Measurements from ENCODE around the gene ERCC4.
"Not testable (repeated sequence)": the region's sequence is repeated elsewhere in the genome, so short reads cannot be mapped to it uniquely, and the experiment has no call there.

The ERCC4 gene

DNA sequence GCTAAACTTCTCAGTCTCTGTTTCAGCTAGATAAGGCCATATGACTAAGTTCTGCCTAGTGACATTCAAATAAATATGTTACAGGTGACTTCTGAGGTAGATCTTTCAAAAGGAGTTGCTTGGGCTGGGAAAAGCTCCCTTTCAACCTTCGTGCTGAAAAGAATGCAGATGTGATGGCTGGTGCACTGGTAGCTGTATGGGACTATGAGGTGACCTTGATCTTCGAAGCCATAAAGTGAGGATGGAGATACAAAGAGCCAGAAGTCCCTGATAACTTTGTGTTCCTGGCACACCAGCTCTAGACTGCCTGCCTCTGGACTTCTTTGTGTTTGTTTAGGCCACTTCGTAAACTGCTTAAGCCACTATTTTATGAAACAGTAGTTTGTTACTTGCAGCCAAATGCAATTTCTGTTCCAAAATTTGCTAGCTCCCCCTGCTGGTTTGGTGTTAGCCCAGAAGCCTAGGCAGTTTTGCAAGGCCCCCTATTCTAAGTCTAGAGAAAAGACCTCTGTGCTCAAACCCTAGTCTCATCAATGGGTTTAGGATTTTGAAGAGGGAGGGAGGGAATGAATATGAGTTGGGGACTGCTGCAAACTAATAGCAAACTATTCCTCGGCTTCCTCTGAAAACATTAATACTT, 23.3 kb upstream of the ERCC4 start:
- no peak overlapping the region for H3K4me3 ChIP-seq (ENCODE audit: low read length)
- H3K9ac ChIP-seq (ENCODE audit: low read depth, low read length) = no peak overlapping the region
- no peaks in the 10 kb centered on the region for H3K36me3 ChIP-seq (ENCODE audit: insufficient read depth, low read length)
- no peaks in the 10 kb centered on the region for H3K27me3 ChIP-seq (ENCODE audit: insufficient read depth, low read length)
- no peaks in the 10 kb centered on the region for H3K9me3 ChIP-seq (ENCODE audit: insufficient read depth, low read depth, low read length)
- no peak overlapping the region for H3K27ac ChIP-seq (ENCODE audit: low read depth, low read length)
- WGBS = 86% methylated on average over 4 of the region's 4 CpGs
- no peaks in the 10 kb centered on the region for H3K4me1 ChIP-seq (ENCODE audit: insufficient read depth, low read length)

DNA sequence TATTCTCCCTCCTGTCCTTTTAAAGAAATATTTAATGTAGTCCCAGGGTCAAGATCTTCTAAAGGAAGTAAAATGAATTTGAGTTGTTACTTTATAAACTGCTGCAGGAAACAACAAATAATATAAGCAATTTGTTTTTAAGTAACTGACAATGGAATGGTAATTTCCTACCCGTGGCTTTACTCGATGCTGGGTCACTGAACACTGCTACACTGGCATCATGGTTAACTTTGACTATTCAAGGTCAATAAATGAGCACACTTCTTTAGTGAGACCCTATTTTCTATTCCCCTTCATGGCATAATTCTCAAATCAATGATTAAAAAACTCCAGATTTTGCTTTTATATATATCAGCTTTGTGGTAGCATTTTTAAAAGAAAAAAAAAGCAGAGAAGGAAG, 22.1 kb upstream of the ERCC4 start:
- 93% methylated on average over 2 of the region's 2 CpGs for WGBS
- no peaks in the 10 kb centered on the region for H3K27me3 ChIP-seq (ENCODE audit: insufficient read depth, low read length)
- H3K9ac ChIP-seq (ENCODE audit: low read depth, low read length) = no peak overlapping the region
- no peak overlapping the region for H3K27ac ChIP-seq (ENCODE audit: low read depth, low read length)
- H3K4me3 ChIP-seq (ENCODE audit: low read length) = no peak overlapping the region
- H3K4me1 ChIP-seq (ENCODE audit: insufficient read depth, low read length) = no peaks in the 10 kb centered on the region
- 0 out of 2 replicates have a peak, but pooled peaks cover 4% of the 10 kb centered on the region for H3K9me3 ChIP-seq (ENCODE audit: insufficient read depth, low read depth, low read length)
- no peaks in the 10 kb centered on the region for H3K36me3 ChIP-seq (ENCODE audit: insufficient read depth, low read length)

GRCh38 chr16:13898233-13898632, 21.7 kb upstream of the ERCC4 start:
- 85% methylated on average over 3 of the region's 3 CpGs for WGBS
- Histone ChIP-seq H3K27ac (ENCODE audit: low read depth, low read length) (no peak overlapping the region), H3K36me3 (ENCODE audit: insufficient read depth, low read length) (no peaks in the 10 kb centered on the region), H3K4me1 (ENCODE audit: insufficient read depth, low read length) (no peaks in the 10 kb centered on the region), H3K9ac (ENCODE audit: low read depth, low read length) (no peak overlapping the region), H3K27me3 (ENCODE audit: insufficient read depth, low read length) (no peaks in the 10 kb centered on the region), H3K4me3 (ENCODE audit: low read length) (no peak overlapping the region), H3K9me3 (ENCODE audit: insufficient read depth, low read depth, low read length) (0 out of 2 replicates have a peak, but pooled peaks cover 4% of the 10 kb centered on the region)

GRCh38 chr16:13902052-13902451, 17.9 kb upstream of the ERCC4 start:
- H3K9ac ChIP-seq (ENCODE audit: low read depth, low read length) = no peak overlapping the region
- WGBS = 91% methylated on average over 3 of the region's 3 CpGs

DNA sequence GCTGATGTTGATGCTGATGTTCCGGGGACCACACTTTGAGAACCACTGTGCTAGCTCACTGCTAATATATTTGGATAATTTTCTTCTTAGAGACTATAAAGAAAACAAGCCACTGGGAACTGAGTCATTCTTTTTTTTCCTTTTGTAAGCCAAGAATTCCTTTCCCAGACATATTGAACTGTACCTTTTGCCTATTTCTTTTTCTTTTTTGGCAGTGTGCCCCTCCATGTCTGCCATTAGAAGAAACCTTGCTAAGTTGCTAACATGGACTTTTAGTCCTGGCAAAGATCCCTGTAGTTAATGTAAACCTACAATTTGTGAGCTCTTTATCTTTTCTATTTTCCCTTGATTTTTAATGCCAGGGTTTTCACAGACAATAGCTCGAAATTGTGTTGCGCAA, 17.3 kb upstream of the ERCC4 start:
- Histone ChIP-seq H3K9ac (ENCODE audit: low read depth, low read length) (no peak overlapping the region), H3K4me3 (ENCODE audit: low read length) (no peak overlapping the region), H3K9me3 (ENCODE audit: insufficient read depth, low read depth, low read length) (0 out of 2 replicates have a peak, but pooled peaks cover 4% of the 10 kb centered on the region), H3K27me3 (ENCODE audit: insufficient read depth, low read length) (no peaks in the 10 kb centered on the region), H3K27ac (ENCODE audit: low read depth, low read length) (no peak overlapping the region), H3K36me3 (ENCODE audit: insufficient read depth, low read length) (no peaks in the 10 kb centered on the region), H3K4me1 (ENCODE audit: insufficient read depth, low read length) (no peaks in the 10 kb centered on the region)
- 97% methylated on average over 3 of the region's 3 CpGs for WGBS

More at GRCh38 chr16:13902052-13902451, 17.9 kb upstream of the ERCC4 start:
- no peak overlapping the region for H3K4me3 ChIP-seq (ENCODE audit: low read length)
- H3K27me3 ChIP-seq (ENCODE audit: insufficient read depth, low read length) = no peaks in the 10 kb centered on the region
- no peaks in the 10 kb centered on the region for H3K4me1 ChIP-seq (ENCODE audit: insufficient read depth, low read length)
- H3K9me3 ChIP-seq (ENCODE audit: insufficient read depth, low read depth, low read length) = 0 out of 2 replicates have a peak, but pooled peaks cover 4% of the 10 kb centered on the region
- H3K36me3 ChIP-seq (ENCODE audit: insufficient read depth, low read length) = no peaks in the 10 kb centered on the region
- H3K27ac ChIP-seq (ENCODE audit: low read depth, low read length) = no peak overlapping the region

- H3K9ac ChIP-seq (ENCODE audit: low read depth, low read length) = no peak overlapping the region
Measured at GRCh38 chr16:13904179-13904691, 15.7 kb upstream of the ERCC4 start.

GRCh38 chr16:13904822-13905221, 15.1 kb upstream of the ERCC4 start:
- not testable (repeated sequence) for H3K36me3 ChIP-seq (ENCODE audit: insufficient read depth, low read length); H3K4me1 ChIP-seq (ENCODE audit: insufficient read depth, low read length); H3K27ac ChIP-seq (ENCODE audit: low read depth, low read length); H3K9me3 ChIP-seq (ENCODE audit: insufficient read depth, low read depth, low read length); H3K27me3 ChIP-seq (ENCODE audit: insufficient read depth, low read length); H3K4me3 ChIP-seq (ENCODE audit: low read length); H3K9ac ChIP-seq (ENCODE audit: low read depth, low read length)
- 42% methylated on average over 8 of the region's 9 CpGs for WGBS

More at GRCh38 chr16:13904179-13904691, 15.7 kb upstream of the ERCC4 start:
- Histone ChIP-seq H3K27ac (ENCODE audit: low read depth, low read length) (no peak overlapping the region), H3K36me3 (ENCODE audit: insufficient read depth, low read length) (no peaks in the 10 kb centered on the region), H3K4me3 (ENCODE audit: low read length) (no peak overlapping the region), H3K9me3 (ENCODE audit: insufficient read depth, low read depth, low read length) (0 out of 2 replicates have a peak, but pooled peaks cover 4% of the 10 kb centered on the region), H3K27me3 (ENCODE audit: insufficient read depth, low read length) (no peaks in the 10 kb centered on the region), H3K4me1 (ENCODE audit: insufficient read depth, low read length) (no peaks in the 10 kb centered on the region)
- 89% methylated on average over 1 of the region's 1 CpG for WGBS

DNA sequence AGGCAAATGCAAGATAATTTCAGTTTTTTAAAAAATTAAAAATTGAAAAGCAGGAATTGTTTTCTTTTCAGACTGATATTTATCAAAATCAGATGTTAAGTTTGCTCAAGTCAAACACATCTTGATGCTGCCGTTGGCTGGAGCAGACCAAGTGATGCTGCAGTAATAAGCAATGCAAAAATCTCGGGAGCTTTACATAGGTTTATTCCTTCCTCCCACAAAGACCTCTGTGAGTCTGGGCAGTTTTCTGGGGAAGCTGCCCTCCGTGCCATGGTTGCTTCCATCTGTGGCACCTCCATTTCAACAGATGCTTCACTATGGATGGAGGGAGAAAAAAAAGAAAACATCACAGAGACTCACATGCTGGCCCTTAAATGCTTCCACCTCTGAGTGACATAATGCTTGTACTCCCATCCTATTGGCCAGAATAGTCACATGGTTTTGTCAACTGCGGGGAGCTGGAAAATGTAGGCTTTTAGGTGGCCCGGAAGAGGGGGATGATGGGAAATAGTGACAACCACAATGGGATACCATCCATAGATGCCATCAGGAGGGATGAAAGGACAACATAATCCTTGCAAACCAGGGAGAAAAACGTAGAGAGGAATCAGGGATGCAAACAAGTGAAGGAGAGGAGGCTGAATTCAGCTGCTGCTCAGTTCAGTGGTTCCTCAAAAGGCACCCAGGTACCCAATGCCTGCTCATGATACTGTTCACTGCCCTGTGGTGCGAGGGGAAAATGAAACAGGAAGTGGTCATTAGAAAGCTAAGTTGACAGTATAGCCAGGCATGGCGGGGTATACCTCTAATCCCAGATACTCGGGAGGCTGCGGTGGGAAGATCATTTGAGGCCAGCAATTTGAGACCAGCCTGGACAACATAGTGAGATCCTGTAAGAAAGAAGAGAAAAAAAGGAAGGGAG, 13.5 kb upstream of the ERCC4 start:
- no peaks in the 10 kb centered on the region for H3K4me1 ChIP-seq (ENCODE audit: insufficient read depth, low read length)
- peaks cover 6% of the 10 kb centered on the region; the same call in 1 of the 2 replicates for H3K9me3 ChIP-seq (ENCODE audit: insufficient read depth, low read depth, low read length)
- H3K4me3 ChIP-seq (ENCODE audit: low read length) = no peak overlapping the region
- no peak overlapping the region for H3K27ac ChIP-seq (ENCODE audit: low read depth, low read length)
- 92% methylated on average over 10 of the region's 10 CpGs for WGBS
- no peaks in the 10 kb centered on the region for H3K27me3 ChIP-seq (ENCODE audit: insufficient read depth, low read length)
- no peaks in the 10 kb centered on the region for H3K36me3 ChIP-seq (ENCODE audit: insufficient read depth, low read length)
- no peak overlapping the region for H3K9ac ChIP-seq (ENCODE audit: low read depth, low read length)

DNA sequence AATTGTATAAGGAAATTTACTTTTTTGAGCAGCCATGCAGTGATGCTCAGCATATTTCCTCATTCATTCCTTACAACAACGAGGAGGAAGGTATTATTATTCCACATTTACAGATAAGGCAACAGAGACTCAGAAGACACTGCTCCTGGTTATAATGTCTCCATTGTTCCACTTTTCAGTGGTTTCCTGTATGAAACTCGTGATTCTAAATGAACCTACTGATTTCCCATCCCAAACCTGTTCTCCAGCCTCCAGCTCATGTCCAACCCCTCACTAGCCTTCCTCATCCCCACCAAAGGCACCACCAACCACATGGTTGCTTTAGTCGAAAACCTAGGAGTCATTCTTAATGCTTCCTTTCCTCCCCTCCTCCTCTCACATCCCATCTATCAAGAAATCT, 12.5 kb upstream of the ERCC4 start:
- no peaks in the 10 kb centered on the region for H3K36me3 ChIP-seq (ENCODE audit: insufficient read depth, low read length)
- H3K9me3 ChIP-seq (ENCODE audit: insufficient read depth, low read depth, low read length) = peaks cover 12% of the 10 kb centered on the region; the same call in 1 of the 2 replicates
- H3K9ac ChIP-seq (ENCODE audit: low read depth, low read length) = no peak overlapping the region
- no peaks in the 10 kb centered on the region for H3K27me3 ChIP-seq (ENCODE audit: insufficient read depth, low read length)
- H3K27ac ChIP-seq (ENCODE audit: low read depth, low read length) = no peak overlapping the region
- 89% methylated on average over 3 of the region's 3 CpGs for WGBS
- H3K4me1 ChIP-seq (ENCODE audit: insufficient read depth, low read length) = no peaks in the 10 kb centered on the region
- no peak overlapping the region for H3K4me3 ChIP-seq (ENCODE audit: low read length)

DNA sequence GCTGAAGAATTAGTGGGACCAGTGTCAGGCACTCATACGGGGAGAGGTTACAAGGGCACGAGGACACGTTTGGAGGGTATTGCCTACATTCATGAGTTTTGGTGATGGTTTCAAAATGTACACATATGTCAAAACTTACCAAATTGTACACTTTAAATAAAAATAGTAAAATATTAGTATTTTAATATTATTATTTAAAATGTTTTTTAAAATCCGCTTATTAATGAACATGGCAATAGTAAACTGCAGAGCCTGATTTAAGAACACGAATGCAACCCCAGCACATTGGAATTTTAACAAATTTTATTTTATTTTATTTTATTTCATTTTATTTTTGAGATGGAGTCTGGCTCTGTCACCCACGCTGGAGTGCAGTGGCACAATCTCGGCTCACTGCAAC, 10.9 kb upstream of the ERCC4 start:
- Histone ChIP-seq H3K27me3 (ENCODE audit: insufficient read depth, low read length) (no peaks in the 10 kb centered on the region), H3K36me3 (ENCODE audit: insufficient read depth, low read length) (no peaks in the 10 kb centered on the region), H3K4me1 (ENCODE audit: insufficient read depth, low read length) (no peaks in the 10 kb centered on the region), H3K4me3 (ENCODE audit: low read length) (no peak overlapping the region), H3K27ac (ENCODE audit: low read depth, low read length) (no peak overlapping the region), H3K9ac (ENCODE audit: low read depth, low read length) (no peak overlapping the region), H3K9me3 (ENCODE audit: insufficient read depth, low read depth, low read length) (peaks cover 15% of the 10 kb centered on the region; the same call in 1 of the 2 replicates)
- WGBS = 86% methylated on average over 5 of the region's 7 CpGs

GRCh38 chr16:13909872-13910303, 10.1 kb upstream of the ERCC4 start:
- 82% methylated on average over 3 of the region's 3 CpGs for WGBS
- peaks cover 15% of the 10 kb centered on the region; the same call in 1 of the 2 replicates for H3K9me3 ChIP-seq (ENCODE audit: insufficient read depth, low read depth, low read length)
- H3K27me3 ChIP-seq (ENCODE audit: insufficient read depth, low read length) = no peaks in the 10 kb centered on the region
- H3K4me3 ChIP-seq (ENCODE audit: low read length) = no peak overlapping the region
- no peak overlapping the region for H3K9ac ChIP-seq (ENCODE audit: low read depth, low read length)
- H3K27ac ChIP-seq (ENCODE audit: low read depth, low read length) = no peak overlapping the region
- H3K4me1 ChIP-seq (ENCODE audit: insufficient read depth, low read length) = no peaks in the 10 kb centered on the region
- H3K36me3 ChIP-seq (ENCODE audit: insufficient read depth, low read length) = no peaks in the 10 kb centered on the region

Data from HUES64 (cell line).